Ammon's horn (tissue), 1 donor: ENCODE data around the gene TBC1D7.

Experiments
- DNase-seq: peaks from one replicate; pipeline ENCODE4 v3.0.0-alpha.2; 2016; ENCODE audit warnings: low spot score

The TBC1D7 gene

GRCh38 chr6:13319891-13320564 is 8.3 kb downstream of the TBC1D7 start:
- no peak for DNase-seq

GRCh38 chr6:13318821-13319220 is 9.5 kb downstream of the TBC1D7 start:
- DNase-seq = no peak

- DNase-seq = no peak
These were observed 12.4 kb downstream of the TBC1D7 start for GRCh38 chr6:13315896-13316295.

- no peak for DNase-seq
These were observed 13.5 kb downstream of the TBC1D7 start for GRCh38 chr6:13314806-13315205.

- no peak for DNase-seq
These were observed 17.2 kb downstream of the TBC1D7 start for GRCh38 chr6:13311155-13311554.

GRCh38 chr6:13308332-13308731 is 20.0 kb downstream of the TBC1D7 start:
- no peak for DNase-seq

GRCh38 chr6:13307508-13307995 is 20.8 kb downstream of the TBC1D7 start:
- DNase-seq = no peak

GRCh38 chr6:13305791-13306190 is 22.5 kb downstream of the TBC1D7 start:
- no peak for DNase-seq

- no peak for DNase-seq
These were observed 23.0 kb downstream of the TBC1D7 start for GRCh38 chr6:13305288-13305687.

- peak; percentile 64 for DNase-seq
These were observed 23.6 kb downstream of the TBC1D7 start for GRCh38 chr6:13304580-13305260.

- DNase-seq = no peak
These were observed 24.2 kb downstream of the TBC1D7 start for GRCh38 chr6:13304101-13304500.

- peak; percentile 71 for DNase-seq
These were observed 24.7 kb downstream of the TBC1D7 start for GRCh38 chr6:13303668-13304017.

GRCh38 chr6:13302751-13303667 is 25.3 kb downstream of the TBC1D7 start:
- DNase-seq = peak; percentile 74

- peak; percentile 74 for DNase-seq
These were observed 26.0 kb downstream of the TBC1D7 start for GRCh38 chr6:13302291-13302690.

- no peak for DNase-seq
These were observed 27.4 kb downstream of the TBC1D7 start for GRCh38 chr6:13300643-13301590.

GRCh38 chr6:13299918-13300317 is 28.4 kb downstream of the TBC1D7 start:
- DNase-seq = no peak

- no peak for DNase-seq
These were observed 28.9 kb downstream of the TBC1D7 start for GRCh38 chr6:13299403-13299821.

GRCh38 chr6:13298446-13298845 is 29.9 kb downstream of the TBC1D7 start:
- no peak for DNase-seq

GRCh38 chr6:13297391-13297790 is 30.9 kb downstream of the TBC1D7 start:
- DNase-seq = no peak

- DNase-seq = no peak
These were observed 31.8 kb downstream of the TBC1D7 start for GRCh38 chr6:13296536-13296997.

GRCh38 chr6:13295576-13295975 is 32.8 kb downstream of the TBC1D7 start:
- DNase-seq = no peak
